ENCODE data around the gene ABCA12.

The ABCA12 gene

DNA sequence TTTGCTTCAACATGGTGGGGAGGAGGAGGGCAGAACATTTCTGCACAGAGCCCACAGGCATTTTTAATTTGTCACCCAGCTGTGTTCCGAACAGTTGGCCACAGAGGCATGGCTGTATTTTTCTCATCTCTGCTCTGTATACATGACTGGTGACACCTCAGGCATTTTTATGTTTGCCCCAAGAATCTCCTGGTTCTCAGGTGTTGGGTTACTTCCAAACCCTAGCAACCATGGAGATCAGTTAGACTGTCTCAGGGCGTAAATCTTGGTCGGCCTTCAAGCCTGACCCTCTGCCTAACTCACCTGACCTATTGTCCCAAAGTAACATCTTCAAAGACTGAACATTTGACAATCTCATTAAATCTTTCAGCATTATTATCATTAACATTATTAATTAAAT lies 100.0 kb downstream of the ABCA12 start:
- no peak for DNase-seq (ENCODE audit: low read depth)

DNA sequence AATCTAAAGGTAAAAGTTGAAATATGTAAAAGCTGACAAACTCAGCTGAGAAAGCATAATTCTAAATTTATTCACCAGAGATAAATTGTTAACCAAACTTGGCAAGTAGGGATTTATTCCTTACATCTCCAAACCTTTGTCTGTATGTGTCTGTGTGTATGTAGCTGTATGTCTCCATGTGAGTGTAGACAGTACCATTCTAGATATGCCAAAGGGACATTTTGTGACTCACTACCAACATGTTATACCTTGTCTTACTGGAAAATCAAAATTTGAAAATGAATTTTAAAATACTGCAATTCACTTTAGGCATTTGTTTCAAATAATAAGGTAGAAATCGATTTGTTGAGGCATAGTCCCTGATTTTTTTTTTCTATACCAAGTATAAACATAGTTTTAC lies 102.1 kb downstream of the ABCA12 start:
- no peak for DNase-seq (ENCODE audit: low read depth)

DNA sequence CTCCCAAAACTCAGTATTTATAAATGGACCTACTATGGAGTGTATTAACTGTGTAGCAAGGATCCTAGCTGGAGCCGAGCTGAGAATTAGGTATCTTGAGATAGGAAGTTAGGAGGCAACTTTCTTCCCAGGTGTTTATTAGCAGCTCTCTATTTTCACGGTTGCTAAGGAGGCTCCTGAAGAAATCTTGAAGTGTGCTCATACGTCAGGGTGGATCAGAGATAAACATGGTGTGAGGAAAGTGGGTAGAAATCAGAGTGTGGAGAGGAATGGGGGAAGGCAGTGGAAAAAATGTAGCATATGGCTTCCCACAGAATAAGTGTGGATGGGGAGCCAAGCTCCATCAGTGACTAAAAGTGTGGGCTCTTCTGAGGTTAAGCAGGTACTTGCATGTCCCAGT lies 104.3 kb downstream of the ABCA12 start:
- DNase-seq (ENCODE audit: low read depth) = no peak

DNA sequence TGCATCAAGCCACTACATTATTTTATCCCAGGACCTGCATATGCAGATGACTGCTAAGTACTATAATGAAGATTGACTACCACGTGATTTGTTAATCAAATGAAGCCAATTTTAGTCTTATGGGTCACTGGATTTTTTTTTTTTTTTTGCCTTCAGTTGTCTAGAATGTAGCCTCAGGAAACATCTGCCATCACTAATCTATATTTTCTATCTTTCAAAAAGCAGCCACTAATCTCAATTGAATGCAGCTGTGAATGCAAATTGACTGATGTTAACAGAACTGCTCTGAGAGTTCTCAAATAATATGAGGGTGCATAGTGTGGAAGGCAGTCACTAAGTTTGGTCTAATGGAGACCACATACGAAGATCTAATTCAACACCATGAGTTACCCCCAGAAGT lies 106.3 kb downstream of the ABCA12 start:
- no peak for DNase-seq (ENCODE audit: low read depth)

DNA sequence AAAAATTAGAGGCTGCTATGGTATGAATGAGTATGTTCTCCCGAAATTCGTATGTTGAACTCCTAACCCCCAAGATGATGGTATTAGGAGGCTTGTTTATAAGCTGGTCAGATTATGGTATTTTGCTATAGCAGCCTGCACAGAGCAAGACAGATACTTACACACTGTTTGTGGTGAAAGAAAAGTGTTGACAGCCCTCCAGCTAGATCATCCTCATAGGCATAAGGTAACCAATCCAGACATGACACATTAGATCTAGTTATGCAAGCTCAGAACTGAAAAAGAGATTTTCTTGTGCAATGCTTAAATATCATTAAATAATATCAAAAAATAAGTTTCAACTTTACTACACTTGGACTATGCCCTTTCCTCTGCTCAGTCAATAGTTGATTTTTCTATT lies 107.1 kb downstream of the ABCA12 start:
- DNase-seq (ENCODE audit: low read depth) = no peak

DNA sequence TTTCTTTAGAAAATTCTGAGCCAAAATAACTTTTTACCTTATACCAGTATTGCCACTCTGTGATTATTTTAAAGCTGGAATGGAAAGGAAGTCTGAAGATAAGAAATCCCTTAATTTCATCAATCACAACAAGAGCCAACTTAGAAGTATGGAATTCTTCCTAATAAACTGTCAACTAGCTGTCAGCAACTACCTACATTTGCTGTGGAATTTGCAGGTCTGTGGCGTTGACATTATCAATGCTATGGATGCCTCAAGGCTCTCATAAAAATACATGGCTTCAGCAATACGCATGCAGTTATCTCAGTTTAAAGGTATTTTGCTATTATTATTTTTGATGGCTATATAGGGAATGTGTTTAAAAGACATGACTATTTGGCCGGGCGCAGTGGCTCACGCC lies 108.5 kb downstream of the ABCA12 start:
- DNase-seq (ENCODE audit: low read depth) = no peak

DNA sequence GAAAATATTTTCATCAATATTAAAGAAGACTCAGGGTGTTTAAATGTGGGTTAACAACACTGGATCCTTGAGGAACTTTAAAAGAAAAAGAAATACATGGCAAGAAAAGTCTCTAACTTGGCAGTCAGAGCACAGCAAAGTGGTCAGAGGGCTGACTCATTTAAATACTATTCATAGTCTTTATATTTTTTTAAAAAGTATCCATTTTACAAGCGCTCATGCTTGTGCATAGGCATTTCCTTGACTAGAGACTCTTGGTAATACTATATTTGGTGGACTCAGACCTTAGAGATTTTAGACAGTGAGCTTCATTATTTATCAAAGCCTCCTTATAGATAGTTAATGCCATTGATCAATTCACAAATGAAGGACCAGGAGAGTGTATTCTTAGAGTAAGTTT lies 110.2 kb downstream of the ABCA12 start:
- no peak for DNase-seq (ENCODE audit: low read depth)

DNA sequence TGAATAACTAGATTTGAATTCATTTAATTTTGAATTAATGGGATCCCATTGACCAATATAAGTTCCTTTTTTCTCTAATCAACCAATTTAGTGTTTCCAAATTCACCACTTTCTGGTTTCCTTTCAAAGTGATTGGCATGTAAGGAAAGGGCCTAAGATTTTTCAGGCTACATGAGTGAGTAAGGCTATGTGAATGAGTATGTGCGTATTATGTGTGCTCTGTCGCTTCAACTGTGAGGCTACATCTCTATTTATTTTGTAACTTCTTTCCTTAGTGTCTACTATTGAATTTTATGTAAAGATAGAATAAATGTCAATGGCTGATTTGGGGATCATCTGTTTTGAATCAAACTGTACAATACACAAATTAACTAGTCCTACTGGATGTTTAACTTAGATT lies 110.6 kb downstream of the ABCA12 start:
- no peak for DNase-seq (ENCODE audit: low read depth)

DNA sequence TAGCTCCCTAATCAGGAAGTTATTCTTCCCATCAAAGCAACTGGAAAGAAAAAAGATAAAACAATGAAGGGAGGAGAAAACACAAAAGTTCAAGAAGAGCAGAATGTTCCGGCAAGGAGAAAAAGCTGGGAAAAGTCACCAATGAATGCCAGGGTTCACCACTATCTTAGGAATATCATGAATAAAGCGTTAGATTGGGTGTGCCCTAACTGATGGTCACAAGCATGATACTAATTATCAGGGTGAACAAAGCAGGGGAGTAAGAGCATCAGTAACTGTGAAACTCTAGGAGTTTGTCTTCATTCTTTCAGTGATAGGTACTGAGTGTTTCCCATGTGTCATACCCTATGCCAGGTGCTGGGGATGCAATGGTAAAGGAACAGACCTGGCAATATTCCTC lies 115.5 kb downstream of the ABCA12 start:
- no peak for DNase-seq (ENCODE audit: low read depth)

DNA sequence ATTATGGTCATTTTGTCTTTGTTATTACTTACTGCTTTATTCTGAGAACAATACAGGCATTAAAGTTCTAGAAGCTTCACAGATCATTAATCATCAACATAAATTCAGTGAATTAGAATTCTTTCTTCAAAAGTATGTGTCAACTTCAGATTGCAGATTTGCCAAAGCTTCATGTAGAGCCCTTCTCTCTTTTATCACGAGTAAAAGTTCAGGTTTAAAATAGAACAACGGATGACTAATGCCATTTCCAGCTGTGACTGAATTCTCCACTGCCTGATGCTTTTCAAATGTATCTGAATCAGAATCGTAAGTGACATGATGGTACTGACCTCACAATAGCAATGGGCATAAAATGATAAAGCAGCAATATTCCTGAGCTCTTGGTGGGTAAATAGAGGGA lies 116.0 kb downstream of the ABCA12 start:
- no peak for DNase-seq (ENCODE audit: low read depth)

DNA sequence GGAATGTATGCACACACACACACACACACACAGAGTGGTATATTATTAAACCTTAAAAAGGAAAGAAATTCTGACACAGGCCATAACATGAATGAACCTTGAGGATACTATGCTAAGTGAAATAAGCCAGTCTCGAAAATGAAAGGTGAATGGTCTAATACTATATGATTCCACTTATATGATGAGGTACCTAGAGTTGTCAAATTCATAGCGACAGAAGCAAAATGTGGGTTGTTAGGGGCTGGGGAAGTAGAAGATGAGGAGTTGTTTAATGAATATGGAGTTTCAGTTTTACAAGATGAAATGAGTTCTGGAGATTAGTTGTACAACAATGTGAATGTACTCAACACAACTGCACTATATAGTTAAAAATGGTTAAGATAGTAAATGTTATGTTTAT lies 118.1 kb downstream of the ABCA12 start:
- no peak for DNase-seq (ENCODE audit: low read depth)

DNA sequence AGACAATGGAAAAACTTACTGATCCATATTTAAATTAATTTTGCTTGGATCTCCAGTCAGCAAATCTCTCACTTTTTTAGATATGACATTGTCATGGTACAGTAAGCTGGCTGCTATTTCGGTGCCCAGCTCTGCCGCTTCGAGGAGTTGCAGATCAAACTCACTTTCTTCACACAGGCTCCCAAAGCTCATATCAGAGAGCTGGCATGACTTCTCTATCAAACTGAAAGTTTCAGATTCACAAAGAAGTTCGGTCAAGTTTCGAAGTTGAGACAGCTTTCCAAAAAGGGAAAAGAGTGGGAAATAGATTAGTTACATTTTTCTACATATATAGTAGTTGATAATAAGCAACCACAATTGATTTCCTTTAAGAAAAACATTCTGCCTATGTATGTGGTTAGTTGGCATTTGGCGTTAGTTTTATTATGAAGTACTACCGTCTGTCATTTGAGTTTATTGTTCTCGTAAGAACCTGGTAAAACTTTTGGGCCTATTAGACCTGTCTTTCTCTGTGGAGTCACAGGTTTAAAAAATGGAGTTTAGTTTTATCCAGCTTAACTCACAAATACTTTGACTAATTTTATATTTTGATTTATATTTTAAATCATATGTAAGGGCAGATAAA lies 118.8 kb downstream of the ABCA12 start:
- no peak for DNase-seq (ENCODE audit: low read depth)

DNA sequence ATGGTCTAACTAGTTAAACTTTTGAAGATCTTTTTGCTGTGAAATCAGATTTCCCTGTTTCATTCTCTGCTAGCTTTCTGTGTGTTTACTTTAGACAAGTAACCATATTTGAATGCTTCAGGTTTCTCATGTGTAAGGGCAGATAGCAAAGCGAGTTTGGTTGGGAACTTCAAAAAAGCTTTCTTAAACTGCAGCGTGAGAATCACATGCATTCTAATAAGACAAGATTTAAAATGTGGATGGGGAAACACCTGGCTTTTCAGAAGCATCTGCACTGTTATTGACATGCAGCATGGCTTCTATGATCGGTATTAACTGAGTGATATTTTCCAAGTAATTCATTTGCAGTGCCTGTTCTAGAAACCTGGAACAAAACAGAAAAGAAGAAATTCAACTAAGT lies 119.3 kb downstream of the ABCA12 start:
- DNase-seq (ENCODE audit: low read depth) = no peak

DNA sequence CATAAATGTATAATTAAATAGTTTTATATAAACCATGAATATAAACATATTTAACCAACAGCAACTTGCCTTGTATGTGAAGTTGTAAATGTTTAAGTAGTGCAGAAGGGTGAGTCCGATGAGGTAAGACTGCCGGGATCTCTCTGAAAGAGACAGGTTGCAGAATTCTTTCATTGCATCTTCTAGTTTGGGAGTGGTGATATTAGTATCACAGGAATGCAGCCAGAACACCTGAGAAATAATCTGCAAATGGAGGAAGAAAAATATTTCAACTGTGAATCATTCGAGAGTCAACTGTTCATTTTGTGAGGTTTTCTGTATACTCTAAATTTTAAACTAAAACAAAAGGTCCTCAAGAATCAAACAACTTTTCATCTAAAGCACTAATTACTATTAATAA lies 123.0 kb downstream of the ABCA12 start:
- DNase-seq (ENCODE audit: low read depth) = no peak

DNA sequence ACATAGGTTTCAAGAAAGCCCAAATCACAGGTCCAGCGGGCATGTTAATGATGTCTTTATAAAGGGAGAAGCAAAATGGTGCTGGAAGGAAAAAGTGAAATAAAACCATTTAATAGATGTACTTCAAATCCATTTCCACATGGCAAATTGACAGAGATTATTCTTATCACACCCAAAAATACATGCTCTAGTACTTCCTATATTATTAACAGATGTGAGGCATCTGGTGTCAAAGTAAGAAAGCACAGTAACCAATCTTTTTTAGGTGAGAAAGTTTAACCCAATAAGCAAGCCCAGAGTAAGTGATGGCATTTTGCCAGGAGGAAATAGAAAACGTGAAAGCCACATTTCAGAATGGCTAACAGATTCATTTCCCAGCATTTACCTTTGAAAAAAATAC lies 128.0 kb downstream of the ABCA12 start:
- no peak for DNase-seq (ENCODE audit: low read depth)

DNA sequence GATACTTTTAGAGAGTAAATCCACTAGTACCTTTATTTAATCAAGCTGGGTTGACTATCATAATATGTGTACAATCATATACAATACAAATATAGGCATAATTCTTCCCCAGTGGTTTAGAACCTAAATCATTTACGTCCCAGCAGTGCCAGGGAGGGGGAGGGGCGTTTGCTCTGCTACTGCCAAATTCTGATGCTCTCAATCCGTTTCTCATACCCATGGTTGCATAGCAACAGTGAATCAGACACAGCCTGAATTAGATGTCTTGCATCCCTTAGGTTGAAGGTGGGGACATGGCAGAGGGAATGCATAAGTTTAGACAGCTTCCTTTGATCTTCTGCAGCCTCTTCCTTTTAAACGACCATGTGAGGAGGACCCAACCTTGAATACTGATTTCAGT lies 135.4 kb downstream of the ABCA12 start:
- DNase-seq (ENCODE audit: low read depth) = no peak

DNA sequence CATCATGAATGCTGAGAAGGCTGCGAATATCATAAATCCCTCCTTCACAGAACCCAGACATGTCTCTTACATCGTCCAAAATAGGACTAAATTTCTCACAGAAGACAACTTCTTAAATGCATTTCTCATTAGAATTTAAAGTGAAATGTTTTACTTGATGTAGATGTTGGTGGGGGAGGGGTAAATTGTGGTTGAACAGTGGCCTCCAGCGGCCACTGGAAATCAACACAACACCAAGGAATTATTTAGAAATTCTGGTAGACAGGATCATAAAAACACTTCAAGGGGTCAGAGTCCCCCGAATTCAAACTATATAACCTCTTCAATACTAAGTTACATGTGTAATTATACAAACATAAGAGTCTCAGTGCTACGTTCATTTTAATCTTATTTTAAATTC lies 135.9 kb downstream of the ABCA12 start:
- no peak for DNase-seq (ENCODE audit: low read depth)

DNA sequence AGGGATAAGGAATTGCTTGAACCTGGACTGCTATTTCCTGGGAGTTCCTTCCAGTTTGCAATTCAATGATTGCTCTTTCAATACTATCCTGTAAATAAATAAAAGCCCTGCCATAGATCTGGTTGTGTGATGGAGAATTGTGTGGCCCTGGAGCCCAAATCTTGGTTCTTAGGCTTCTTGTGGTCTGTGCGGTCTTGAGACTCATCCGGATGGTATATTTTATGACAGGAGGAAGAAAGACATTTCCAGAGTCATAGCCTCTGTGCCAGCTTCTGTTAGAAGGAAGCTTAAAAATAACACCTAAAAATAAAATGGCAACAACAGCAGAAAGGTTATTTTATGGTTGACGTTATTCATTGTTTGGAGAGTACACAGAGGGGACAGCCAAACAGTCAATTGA lies 137.7 kb downstream of the ABCA12 start:
- DNase-seq (ENCODE audit: low read depth) = no peak

DNA sequence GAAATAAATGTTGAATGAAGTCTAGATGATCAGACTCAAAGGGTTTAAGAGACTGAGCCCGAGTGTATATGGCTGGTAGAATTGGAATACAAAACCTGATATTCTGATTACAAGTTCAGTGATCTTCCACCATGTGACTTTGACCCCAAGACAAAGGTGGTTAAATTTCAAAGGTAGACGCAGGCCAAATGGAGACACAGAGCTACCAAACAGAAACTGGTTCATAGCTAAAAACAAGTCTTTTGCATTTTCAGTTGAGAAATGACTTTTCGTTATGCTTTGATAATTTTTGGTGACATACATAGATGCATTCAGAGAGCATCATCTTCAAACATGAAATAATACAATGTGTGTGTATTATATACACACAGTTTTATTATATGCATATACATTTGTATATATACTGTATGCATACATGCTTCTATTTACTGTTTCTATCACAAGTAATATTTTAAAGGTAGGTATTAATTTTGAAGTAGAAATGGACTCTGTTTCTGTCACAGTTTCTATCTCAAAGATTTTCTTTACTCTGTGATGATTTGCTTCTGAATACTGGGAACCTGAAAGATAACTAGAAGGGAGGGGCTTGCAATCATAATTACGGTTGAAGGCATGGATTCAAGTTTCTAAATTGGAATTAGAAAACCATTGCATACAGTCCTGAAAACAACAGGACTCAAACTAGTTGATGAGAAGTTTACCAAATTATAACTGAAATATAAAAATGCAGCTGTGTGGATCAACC lies 142.3 kb downstream of the ABCA12 start:
- no peak for DNase-seq (ENCODE audit: low read depth)

DNA sequence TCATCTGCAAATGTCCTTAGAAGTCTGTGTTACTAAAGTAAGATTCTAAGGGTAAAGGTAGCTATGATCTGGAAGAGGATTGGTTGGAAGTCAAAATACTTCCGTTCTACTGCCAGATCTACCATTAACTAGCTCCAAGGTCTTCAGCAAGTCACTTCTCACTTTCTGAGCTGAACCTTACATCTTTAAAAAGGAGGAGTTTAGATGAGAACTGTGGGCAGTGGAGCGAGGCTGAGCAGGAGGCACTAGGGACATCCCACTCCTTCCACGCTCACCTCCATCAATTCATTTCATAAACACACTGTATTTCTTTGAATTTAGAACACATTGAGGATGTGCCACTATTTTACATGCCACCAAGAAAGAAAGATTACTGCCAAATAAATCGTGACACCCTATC lies 143.0 kb downstream of the ABCA12 start:
- DNase-seq (ENCODE audit: low read depth) = no peak

DNA sequence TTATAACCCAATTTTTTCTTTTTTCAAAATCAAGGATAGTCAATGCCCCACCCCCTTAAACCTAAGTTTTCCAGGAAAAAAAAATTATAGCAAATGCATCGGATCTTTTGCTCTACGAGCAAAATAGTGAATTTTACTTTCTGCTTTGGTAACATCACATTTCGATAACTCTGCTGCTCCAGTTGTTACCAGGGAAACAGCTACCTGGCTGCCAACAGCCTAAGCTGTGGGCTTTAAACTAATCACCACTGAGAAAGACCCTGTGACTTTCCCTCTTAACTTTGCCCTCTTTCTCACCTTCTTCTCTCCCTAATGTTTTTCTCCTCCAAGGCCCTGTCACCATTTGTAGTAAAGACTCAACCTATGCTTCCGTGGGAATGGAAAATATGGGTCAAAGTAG lies 145.5 kb downstream of the ABCA12 start:
- no peak for DNase-seq (ENCODE audit: low read depth)

DNA sequence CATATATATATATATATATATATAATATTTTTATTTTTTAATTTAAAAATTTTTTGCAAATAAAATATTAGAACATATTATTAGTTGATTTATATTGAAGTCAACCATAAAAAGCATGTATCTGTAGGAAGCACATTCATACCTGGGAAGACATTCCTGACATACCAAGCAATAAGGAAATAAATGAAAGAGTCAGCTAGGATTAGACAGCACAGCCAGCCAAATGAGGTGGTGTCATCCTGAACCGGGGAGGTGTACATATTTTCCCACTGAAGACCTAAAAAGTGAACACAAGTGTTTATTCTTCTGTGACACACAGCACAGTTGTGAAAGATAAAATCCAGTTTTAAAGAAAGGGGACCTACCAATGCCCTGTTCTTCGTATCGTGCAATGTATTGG lies 149.2 kb downstream of the ABCA12 start:
- DNase-seq (ENCODE audit: low read depth) = no peak

DNA sequence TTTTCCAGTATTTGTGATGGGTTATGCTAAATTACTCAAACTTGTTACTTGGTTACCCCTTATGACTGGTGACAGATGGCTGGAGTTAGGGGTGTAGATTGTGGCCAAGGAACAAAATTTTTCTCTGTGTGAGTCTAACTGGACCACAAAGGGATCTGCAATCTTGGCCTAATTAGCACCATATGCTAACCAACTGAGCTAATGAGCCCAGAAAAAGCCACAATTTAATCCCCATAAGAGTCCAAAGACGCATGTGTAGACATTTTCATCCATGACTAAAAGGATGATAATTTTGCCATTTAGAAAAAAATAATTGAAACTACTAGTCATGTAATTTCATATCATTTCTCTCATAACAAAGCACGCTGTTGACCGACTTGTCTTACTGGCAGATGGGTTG lies 151.2 kb downstream of the ABCA12 start:
- no peak for DNase-seq (ENCODE audit: low read depth)

DNA sequence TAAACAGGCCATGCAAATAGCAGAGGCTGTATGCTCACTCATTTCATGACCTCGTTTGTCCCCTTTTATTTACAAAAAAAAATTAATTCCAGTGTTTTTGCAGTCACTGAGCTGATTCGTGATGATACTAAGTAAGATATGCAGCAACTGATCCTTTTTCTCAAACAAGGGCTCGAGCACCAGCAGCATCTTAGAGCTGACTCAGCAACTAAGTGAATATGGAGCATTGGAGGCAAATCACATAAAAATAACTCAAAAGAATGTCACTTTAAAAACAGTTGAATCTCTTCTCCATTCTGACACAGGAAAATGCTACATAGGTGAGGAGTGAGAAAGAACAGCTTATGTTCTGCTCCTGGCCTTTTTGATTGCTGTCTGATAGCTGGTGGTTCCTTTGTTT lies 152.8 kb downstream of the ABCA12 start:
- DNase-seq (ENCODE audit: low read depth) = no peak
